ENCODE results near the gene P3H3. TPM values are rescaled to one million over a fixed set of nuclear protein-coding genes. Genes with fewer than 3 reads are reported as not detected.
A peak's percentile ranks its signal among the peaks of the same experiment; 100 is the strongest.

The P3H3 gene
- total and polyA plus RNA-seq, 2 donors (not counting 3 experiments of a cell fraction or from before 2014, with no cell fraction given), result 75.9 to 76.5 TPM

DNA sequence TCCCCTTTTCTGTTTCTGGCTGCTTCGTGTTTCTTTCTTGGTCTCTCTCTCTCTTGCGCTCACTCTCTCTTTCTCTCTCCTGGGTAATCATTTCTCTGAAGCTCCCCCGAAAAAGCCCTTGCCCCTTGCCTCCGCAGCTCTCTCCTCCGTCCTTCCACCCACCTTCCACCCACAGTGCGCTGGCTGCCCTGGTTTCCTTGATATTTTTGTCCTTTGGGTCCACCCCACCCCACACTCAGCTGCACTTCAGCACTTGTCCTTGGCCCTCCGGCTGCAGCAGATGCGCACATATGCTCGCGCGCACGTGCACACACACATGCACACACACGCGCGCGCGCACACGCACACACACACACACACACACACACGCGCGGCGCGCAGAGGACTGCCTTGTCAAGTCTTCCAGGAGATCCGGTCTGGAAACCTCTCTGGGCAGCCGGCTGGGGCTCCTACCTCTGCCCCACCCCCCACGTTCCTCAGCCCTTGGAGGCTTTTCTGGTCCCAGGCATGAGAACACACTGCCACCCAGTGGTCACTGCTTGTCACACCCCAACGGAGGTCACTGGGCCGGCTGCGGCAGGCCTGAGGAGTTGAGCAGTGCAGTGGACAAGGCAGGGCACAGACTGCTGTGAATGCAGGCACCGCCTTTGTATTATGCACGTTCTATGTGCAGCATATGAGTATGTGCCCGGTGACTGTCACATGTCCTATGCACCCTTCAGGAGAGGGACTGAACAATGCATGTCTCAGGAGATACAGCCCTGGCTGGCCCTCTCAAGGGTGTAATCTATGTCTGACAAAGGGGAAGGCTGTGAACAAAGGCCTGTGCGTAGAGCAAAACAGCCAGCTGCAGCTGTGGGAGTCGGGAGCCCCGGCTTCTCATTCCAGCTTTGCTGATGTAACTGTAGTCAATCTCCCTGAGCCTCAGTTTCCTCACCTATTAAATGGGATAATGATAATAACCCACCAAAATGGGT, 49.3 kb upstream of the P3H3 start:
- Histone ChIP-seq H3K79me2 (ENCODE audit: control insufficient read depth, insufficient read depth, low read length) (no peaks in the 10 kb centered on the region), H3K4me1 (ENCODE audit: control insufficient read depth, extremely low read depth, insufficient read depth, low read length) (peaks cover 5% of the 10 kb centered on the region), H3K27me3 (ENCODE audit: control insufficient read depth in 2 of 2, insufficient read depth in 2 of 2, low read length in 2 of 2) (no peaks in the 10 kb centered on the region), H3K9me1 (replicated peaks; ENCODE audit: control insufficient read depth, extremely low read depth, insufficient read depth, low read length) (no peaks in the 10 kb centered on the region), H3K9me3 (replicated peaks; ENCODE audit: control insufficient read depth, insufficient read depth, low read length) (no peaks in the 10 kb centered on the region), H4K20me1 (replicated peaks; ENCODE audit: control insufficient read depth, extremely low read depth, insufficient read depth, low read length) (no peaks in the 10 kb centered on the region), H3K9ac (replicated peaks; ENCODE audit: extremely low read depth, insufficient read depth, low read length) (no peak overlapping the region), H3K36me3 (ENCODE audit: control insufficient read depth in 2 of 2, extremely low read depth in 1 of 2, insufficient read depth in 2 of 2, low read length in 2 of 2) (peaks cover 0 to 7% of the 10 kb centered on the region in 2 experiments), H3K4me3 (replicated peaks in 1 of 3; ENCODE audit: insufficient read depth in 1 of 3, low read depth in 1 of 3, low read length in 3 of 3) (peak overlapping the region in 1 of 3 experiments; percentile 6), H2AFZ (ENCODE audit: low read depth, low read length) (peak overlapping the region; percentile 75), H3K4me2 (ENCODE audit: insufficient read depth, low read length) (peak overlapping the region; percentile 65), H3K27ac (ENCODE audit: insufficient read depth, low read depth, low read length) (no peak overlapping the region)
- ChIA-PET CTCF (interaction anchor here (0.6 to 9.5 kb wide), 14 partner anchors 12 to 164 kb away, joined by 3 to 107 read pairs (median 4); partner anchors contain the start of genes COPS7A, GPR162, MLF2 and PTMS), POLR2A (interaction anchor here (2.3 kb wide), 1 partner anchor 12 kb away, joined by 16 read pairs; the partner anchor contains the start of gene PTMS)
- FAIRE-seq (peak; percentile 96), DNase-seq (ENCODE audit: low read depth, low spot score) (peak; percentile 94)
- no TSS peak for BruUV-seq (replicated peaks)
- TF ChIP-seq GATA2 (IDR thresholded peaks at IDR 0.05; ENCODE audit: insufficient read depth, insufficient read length, low read depth, low read length), result no peak
- TF ChIP-seq POLR2AphosphoS5 (IDR thresholded peaks at IDR 0.05; ENCODE audit: insufficient read depth, low read depth, low read length), result peak; percentile 65
- no peak for TF ChIP-seq EZH2 (IDR thresholded peaks at IDR 0.05; ENCODE audit: borderline replicate concordance, low read depth, low read length, severe bottlenecking)
- TF ChIP-seq, protein P1, sequence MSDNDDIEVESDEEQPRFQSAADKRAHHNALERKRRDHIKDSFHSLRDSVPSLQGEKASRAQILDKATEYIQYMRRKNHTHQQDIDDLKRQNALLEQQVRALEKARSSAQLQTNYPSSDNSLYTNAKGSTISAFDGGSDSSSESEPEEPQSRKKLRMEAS (IDR thresholded peaks at IDR 0.05; ENCODE audit: insufficient read depth, insufficient read length), result peak; percentile 53
- no peak for TF ChIP-seq MYC (IDR thresholded peaks at IDR 0.05; ENCODE audit: low read depth, low read length)
- peak; percentile 22 for TF ChIP-seq POLR2A (IDR thresholded peaks at IDR 0.05; ENCODE audit: low read depth, low read length)
- TF ChIP-seq, protein P2, sequence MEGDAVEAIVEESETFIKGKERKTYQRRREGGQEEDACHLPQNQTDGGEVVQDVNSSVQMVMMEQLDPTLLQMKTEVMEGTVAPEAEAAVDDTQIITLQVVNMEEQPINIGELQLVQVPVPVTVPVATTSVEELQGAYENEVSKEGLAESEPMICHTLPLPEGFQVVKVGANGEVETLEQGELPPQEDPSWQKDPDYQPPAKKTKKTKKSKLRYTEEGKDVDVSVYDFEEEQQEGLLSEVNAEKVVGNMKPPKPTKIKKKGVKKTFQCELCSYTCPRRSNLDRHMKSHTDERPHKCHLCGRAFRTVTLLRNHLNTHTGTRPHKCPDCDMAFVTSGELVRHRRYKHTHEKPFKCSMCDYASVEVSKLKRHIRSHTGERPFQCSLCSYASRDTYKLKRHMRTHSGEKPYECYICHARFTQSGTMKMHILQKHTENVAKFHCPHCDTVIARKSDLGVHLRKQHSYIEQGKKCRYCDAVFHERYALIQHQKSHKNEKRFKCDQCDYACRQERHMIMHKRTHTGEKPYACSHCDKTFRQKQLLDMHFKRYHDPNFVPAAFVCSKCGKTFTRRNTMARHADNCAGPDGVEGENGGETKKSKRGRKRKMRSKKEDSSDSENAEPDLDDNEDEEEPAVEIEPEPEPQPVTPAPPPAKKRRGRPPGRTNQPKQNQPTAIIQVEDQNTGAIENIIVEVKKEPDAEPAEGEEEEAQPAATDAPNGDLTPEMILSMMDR (IDR thresholded peaks at IDR 0.05; ENCODE audit: extremely low read depth in 1 of 2, insufficient read depth in 1 of 2, low read depth in 1 of 2, low read length in 2 of 2), result peak; percentile 93 to 95
- TF ChIP-seq FOS (IDR thresholded peaks at IDR 0.05; ENCODE audit: borderline replicate concordance, insufficient read depth, low read length), result no peak
- no peak for TF ChIP-seq JUN (IDR thresholded peaks at IDR 0.05; ENCODE audit: borderline replicate concordance, insufficient read depth, insufficient read length, low read depth)
- dilution Hi-C loops (cut with MboI; ENCODE audit: extremely low pct_ligation_motif_present, low sequenced_read_pairs) (no loop called here), intact Hi-C loops (cut with micrococcal nuclease) (loop anchor here (1.0 to 5.0 kb wide), 6 partner anchors 12 to 162 kb away; partner anchors contain the start of genes MLF2 and ZNF384)

Measured in endothelial cell of umbilical vein (primary cell).